ENCODE data around the gene CNIH3.

The CNIH3 gene

DNA sequence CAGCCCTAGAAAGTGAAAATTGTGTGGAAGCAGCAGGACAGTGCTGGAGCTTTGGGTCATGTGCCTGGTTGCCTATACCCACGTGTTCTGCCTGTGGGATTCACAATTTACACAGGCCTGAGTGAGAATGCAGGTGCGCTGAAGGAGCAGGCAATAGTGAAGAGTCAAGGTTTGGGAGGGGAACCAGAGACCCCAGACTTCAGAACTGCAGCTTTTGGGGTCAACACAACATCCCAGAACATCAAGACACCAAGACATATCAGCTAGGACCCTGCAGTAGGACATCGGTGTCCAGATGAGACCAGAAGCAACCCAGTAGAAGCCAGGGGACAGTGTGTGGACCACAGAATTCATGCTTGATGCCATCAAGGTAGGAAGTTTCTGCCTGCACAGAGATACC, 29.1 kb upstream of the CNIH3 start:
- no peak for TF ChIP-seq POLR2AphosphoS5 (IDR thresholded peaks at IDR 0.05; ENCODE audit: borderline replicate concordance, low read depth, low read length)
- TF ChIP-seq EZH2 (IDR thresholded peaks at IDR 0.05): no peak
- no peak for TF ChIP-seq FOXP2 (optimal IDR thresholded peaks at IDR 0.05; ENCODE audit: control extremely low read depth, extremely low read length, insufficient read depth)
- no peak for DNase-seq (ENCODE audit: low read depth, low spot score)
- no peak overlapping the region for H3K9ac ChIP-seq (ENCODE audit: insufficient read length)
- H3K36me3 ChIP-seq (ENCODE audit: insufficient read depth, low read length): no peaks in the 10 kb centered on the region
- H3K27ac ChIP-seq: no peak overlapping the region
- no peak overlapping the region for H3K4me3 ChIP-seq
- no peaks in the 10 kb centered on the region for H3K9me3 ChIP-seq (ENCODE audit: low read depth, low read length)

DNA sequence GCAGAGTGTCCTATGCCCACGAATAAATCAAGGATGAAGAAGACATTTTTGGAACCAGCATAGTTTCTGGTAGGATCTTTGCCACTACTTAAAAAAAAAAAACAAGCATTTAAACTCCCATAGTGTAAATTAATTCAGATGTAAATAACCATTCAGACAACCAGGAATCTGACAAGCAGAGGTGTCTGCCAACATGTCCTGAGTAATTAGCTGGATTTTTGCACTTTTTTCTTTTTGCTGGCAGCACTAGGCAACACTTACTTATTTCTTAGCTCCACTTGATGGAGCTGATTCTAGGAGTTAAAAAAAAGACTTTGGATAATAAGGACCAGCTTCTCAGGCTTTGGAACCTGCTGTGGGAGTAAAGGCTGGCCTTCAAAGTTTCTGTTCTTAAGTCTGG, 27.6 kb upstream of the CNIH3 start:
- no peak for DNase-seq (ENCODE audit: low read depth, low spot score)
- no peak overlapping the region for H3K9ac ChIP-seq (ENCODE audit: insufficient read length)
- H3K36me3 ChIP-seq (ENCODE audit: insufficient read depth, low read length): no peaks in the 10 kb centered on the region
- H3K9me3 ChIP-seq (ENCODE audit: low read depth, low read length): no peaks in the 10 kb centered on the region
- no peak overlapping the region for H3K4me3 ChIP-seq
- no peak overlapping the region for H3K27ac ChIP-seq
- no peak for TF ChIP-seq POLR2AphosphoS5 (IDR thresholded peaks at IDR 0.05; ENCODE audit: borderline replicate concordance, low read depth, low read length)
- TF ChIP-seq FOXP2 (optimal IDR thresholded peaks at IDR 0.05; ENCODE audit: control extremely low read depth, extremely low read length, insufficient read depth): no peak
- no peak for TF ChIP-seq EZH2 (IDR thresholded peaks at IDR 0.05)

DNA sequence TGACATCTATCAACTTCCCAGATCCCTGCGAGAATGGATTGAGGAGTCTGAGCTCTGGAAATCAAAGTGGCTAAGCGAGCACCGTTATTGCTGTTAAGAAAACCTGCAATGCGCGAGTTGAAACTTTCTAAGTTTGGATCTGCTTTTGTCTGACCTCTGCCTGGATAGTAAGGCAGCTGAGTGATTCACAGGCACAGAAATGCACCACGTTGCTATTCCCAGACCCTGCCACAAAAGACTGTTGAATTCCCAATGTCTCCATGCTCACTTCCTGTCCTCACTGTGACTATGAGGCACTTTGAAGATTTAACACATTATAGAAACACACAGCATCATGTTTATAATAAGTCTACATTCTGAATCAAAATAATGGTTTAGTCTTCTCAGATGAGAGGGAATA, 27.1 kb upstream of the CNIH3 start:
- Histone ChIP-seq H3K4me3 (no peak overlapping the region), H3K36me3 (ENCODE audit: insufficient read depth, low read length) (no peaks in the 10 kb centered on the region), H3K27ac (no peak overlapping the region), H3K9ac (ENCODE audit: insufficient read length) (no peak overlapping the region), H3K9me3 (ENCODE audit: low read depth, low read length) (no peaks in the 10 kb centered on the region)
- DNase-seq (ENCODE audit: low read depth, low spot score): no peak
- TF ChIP-seq FOXP2 (optimal IDR thresholded peaks at IDR 0.05; ENCODE audit: control extremely low read depth, extremely low read length, insufficient read depth) (no peak), EZH2 (IDR thresholded peaks at IDR 0.05) (no peak), POLR2AphosphoS5 (IDR thresholded peaks at IDR 0.05; ENCODE audit: borderline replicate concordance, low read depth, low read length) (no peak)

DNA sequence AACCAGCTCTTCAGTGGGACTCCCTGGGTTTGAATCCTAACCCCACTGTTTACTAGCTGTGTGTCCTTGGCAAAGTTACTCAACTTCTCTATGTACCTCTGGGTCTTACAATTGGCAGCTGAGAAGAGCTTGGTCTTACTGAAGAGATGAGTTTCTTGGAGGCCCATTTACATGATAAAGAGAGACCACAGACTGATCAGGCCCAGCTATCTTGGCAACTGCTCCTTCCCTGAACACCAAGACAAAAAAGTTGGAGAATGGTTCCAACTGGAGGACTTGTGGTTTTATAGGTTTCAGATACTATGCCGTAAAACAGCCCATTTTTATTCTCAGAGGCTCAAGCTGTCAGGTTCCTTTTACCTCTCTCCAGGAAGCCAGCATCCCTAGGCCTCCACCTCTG, 24.8 kb upstream of the CNIH3 start:
- Histone ChIP-seq H3K27ac (no peak overlapping the region), H3K4me3 (no peak overlapping the region), H3K9me3 (ENCODE audit: low read depth, low read length) (no peaks in the 10 kb centered on the region), H3K9ac (ENCODE audit: insufficient read length) (no peak overlapping the region), H3K36me3 (ENCODE audit: insufficient read depth, low read length) (no peaks in the 10 kb centered on the region)
- no peak for TF ChIP-seq FOXP2 (optimal IDR thresholded peaks at IDR 0.05; ENCODE audit: control extremely low read depth, extremely low read length, insufficient read depth)
- no peak for TF ChIP-seq EZH2 (IDR thresholded peaks at IDR 0.05)
- TF ChIP-seq POLR2AphosphoS5 (IDR thresholded peaks at IDR 0.05; ENCODE audit: borderline replicate concordance, low read depth, low read length): no peak
- DNase-seq (ENCODE audit: low read depth, low spot score): no peak

DNA sequence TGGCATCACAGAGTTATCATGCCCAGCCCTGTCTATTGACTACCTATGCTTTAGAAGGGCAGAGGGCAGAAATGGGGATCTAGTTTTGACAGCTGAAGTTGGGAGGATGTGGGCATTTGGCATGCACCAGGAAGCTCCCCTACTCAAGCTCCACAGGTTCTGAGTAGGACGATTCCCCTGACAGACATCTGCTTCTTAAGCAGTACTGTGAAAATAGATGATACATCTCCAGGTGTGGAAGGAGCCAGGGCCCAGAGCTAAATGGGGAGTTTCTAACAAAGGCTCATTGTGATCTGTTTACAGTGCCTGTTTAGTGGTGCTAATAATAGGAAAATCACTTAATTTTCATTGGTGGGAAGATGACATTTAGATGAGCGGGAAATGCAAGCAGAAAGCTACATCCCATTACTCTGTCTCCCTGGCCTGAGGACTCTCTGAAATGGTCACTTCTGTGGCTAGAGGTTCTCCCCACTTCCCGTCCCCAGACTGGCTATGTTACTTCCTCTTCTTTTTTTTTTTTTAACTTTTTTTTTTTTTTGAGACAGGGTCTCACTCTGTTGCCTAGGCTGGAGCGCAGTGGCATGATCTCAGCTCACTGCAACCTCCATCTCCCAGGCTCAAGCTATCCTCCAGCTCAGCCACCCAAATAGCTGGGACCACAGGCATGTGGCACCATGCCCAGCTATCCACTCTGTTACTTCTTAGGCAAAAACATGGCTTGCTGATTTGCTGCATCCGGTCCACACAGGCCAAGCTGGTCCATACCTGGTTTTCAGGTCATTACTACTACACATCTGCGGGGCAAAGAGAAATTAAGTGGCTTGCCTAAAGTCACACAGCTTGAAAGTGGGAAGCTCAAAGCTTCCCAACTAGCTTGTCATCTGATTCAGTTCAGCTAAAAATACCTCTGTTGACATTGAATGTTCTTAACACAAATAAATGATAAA, 23.2 kb upstream of the CNIH3 start:
- Histone ChIP-seq H3K9ac (ENCODE audit: insufficient read length) (no peak overlapping the region), H3K27ac (no peak overlapping the region), H3K9me3 (ENCODE audit: low read depth, low read length) (no peaks in the 10 kb centered on the region), H3K4me3 (no peak overlapping the region), H3K36me3 (ENCODE audit: insufficient read depth, low read length) (no peaks in the 10 kb centered on the region)
- no peak for TF ChIP-seq POLR2AphosphoS5 (IDR thresholded peaks at IDR 0.05; ENCODE audit: borderline replicate concordance, low read depth, low read length)
- no peak for DNase-seq (ENCODE audit: low read depth, low spot score)

DNA sequence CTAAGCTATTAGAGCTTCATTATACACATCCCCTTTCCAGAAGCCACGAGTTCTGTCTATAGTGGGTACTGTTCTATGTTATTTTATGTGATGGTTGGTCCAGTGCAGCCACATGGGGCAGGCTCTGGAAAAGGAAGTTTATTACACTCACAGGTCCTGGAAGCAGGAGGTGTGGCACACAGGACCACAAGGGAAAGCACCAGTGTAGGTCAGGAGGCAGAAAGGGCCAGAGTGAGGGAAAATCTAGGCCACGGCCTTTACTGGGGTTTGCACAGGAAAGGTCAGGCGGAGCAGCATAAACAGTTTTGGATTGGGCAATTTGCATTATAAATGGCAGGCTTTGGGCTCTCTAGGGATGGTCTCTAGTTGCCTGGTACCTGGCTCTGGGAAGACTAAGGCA, 21.8 kb upstream of the CNIH3 start:
- Histone ChIP-seq H3K9me3 (ENCODE audit: low read depth, low read length) (no peaks in the 10 kb centered on the region), H3K4me3 (no peak overlapping the region), H3K27ac (no peak overlapping the region), H3K9ac (ENCODE audit: insufficient read length) (no peak overlapping the region), H3K36me3 (ENCODE audit: insufficient read depth, low read length) (no peaks in the 10 kb centered on the region)
- TF ChIP-seq POLR2AphosphoS5 (IDR thresholded peaks at IDR 0.05; ENCODE audit: borderline replicate concordance, low read depth, low read length) (no peak), FOXP2 (optimal IDR thresholded peaks at IDR 0.05; ENCODE audit: control extremely low read depth, extremely low read length, insufficient read depth) (no peak), EZH2 (IDR thresholded peaks at IDR 0.05) (no peak)
- no peak for DNase-seq (ENCODE audit: low read depth, low spot score)

DNA sequence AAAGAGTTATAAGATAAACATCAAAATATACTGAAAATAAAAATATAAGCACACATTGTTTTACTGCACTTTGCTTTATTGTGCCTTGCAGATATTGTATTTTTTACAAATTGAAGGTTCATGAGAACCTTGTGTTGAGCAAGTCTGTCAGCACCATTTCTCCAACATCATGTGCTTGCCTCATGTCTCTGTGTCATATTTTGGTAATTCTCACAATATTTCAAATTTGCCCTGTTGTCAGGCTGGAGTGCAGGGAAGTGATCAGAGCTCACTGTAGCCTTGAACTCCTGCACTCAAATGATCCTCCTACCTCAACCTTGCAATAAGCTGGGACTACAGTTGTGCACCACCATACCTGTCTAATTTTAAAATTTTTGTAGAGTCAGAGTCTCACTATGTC, 21.3 kb upstream of the CNIH3 start:
- Histone ChIP-seq H3K9ac (ENCODE audit: insufficient read length) (no peak overlapping the region), H3K9me3 (ENCODE audit: low read depth, low read length) (no peaks in the 10 kb centered on the region), H3K4me3 (no peak overlapping the region), H3K27ac (no peak overlapping the region), H3K36me3 (ENCODE audit: insufficient read depth, low read length) (no peaks in the 10 kb centered on the region)
- DNase-seq (ENCODE audit: low read depth, low spot score): no peak
- TF ChIP-seq FOXP2 (optimal IDR thresholded peaks at IDR 0.05; ENCODE audit: control extremely low read depth, extremely low read length, insufficient read depth) (no peak), EZH2 (IDR thresholded peaks at IDR 0.05) (no peak), POLR2AphosphoS5 (IDR thresholded peaks at IDR 0.05; ENCODE audit: borderline replicate concordance, low read depth, low read length) (no peak)

DNA sequence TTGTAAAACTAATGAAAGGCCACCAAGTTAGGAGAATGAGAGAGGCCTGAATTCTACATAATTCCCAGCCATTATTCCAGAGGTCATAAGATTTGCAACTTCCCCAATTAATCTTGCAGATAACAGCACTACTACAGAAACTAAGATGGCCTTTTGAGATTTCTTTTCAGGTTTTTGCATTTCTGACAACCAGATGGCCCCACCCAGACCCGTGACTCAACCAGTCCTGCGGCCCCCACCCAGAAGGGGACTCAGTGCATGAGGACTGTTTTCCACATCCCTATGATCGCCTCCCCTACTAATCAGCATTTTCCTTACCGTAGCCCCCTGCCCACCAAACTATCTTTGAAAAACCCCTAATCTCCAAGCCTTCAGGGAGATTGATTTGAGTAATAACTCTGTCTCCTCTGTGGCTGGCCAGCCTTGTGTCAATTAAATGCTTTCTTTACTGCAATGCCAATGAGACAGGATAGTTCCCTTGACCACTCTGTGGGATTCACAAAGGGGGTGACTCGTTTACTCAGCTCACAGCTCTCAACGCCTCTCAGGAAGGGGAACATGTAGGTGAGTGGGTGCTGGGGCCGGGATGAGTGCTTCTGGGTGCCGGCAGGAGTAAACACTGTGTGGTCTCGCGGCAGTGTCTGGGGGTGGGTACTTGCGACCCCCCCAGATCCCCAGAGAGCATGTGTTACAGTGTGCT, 10.5 kb upstream of the CNIH3 start:
- no peak overlapping the region for H3K9ac ChIP-seq (ENCODE audit: insufficient read length)
- H3K4me3 ChIP-seq: no peak overlapping the region
- no peak for TF ChIP-seq POLR2AphosphoS5 (IDR thresholded peaks at IDR 0.05; ENCODE audit: borderline replicate concordance, low read depth, low read length)
- TF ChIP-seq FOXP2 (optimal IDR thresholded peaks at IDR 0.05; ENCODE audit: control extremely low read depth, extremely low read length, insufficient read depth): no peak
- TF ChIP-seq EZH2 (IDR thresholded peaks at IDR 0.05): no peak
- no peak overlapping the region for H3K27ac ChIP-seq
- H3K36me3 ChIP-seq (ENCODE audit: insufficient read depth, low read length): no peaks in the 10 kb centered on the region
- no peak for DNase-seq (ENCODE audit: low read depth, low spot score)
- no peaks in the 10 kb centered on the region for H3K9me3 ChIP-seq (ENCODE audit: low read depth, low read length)

Data from SK-N-MC (cell line).